Esophagus muscularis mucosa (tissue), 4 donors: ENCODE measurements around the gene ASCL1.

Experiments
- EP300 ChIP-seq: sonication (generic); formaldehyde crosslinking; IDR thresholded peaks from one replicate; pipeline ENCODE4 v1.6.1; 2017; ENCODE audit warnings: antibody characterized with exemption
- POLR2AphosphoS5 ChIP-seq, 2 donors: sonication (generic); formaldehyde crosslinking; IDR thresholded peaks; one replicate each; pipeline ENCODE4 v1.6.1; 2017; ENCODE audit warnings: antibody characterized with exemption in 2 of 2
- TF ChIP-seq, protein P1 (sequence below), 3 experiments: fragments of 200-600 bp in 2 of 3; fragments of 450-650 bp in 1 of 3; sonication (generic) in 2 of 3; IDR thresholded peaks; one replicate each; pipeline ENCODE4 v1.5.1; 2017 to 2019; ENCODE audit warnings: antibody characterized with exemption in 3 of 3, mild to moderate bottlenecking in 2 of 3, moderate library complexity in 1 of 3

DNA sequence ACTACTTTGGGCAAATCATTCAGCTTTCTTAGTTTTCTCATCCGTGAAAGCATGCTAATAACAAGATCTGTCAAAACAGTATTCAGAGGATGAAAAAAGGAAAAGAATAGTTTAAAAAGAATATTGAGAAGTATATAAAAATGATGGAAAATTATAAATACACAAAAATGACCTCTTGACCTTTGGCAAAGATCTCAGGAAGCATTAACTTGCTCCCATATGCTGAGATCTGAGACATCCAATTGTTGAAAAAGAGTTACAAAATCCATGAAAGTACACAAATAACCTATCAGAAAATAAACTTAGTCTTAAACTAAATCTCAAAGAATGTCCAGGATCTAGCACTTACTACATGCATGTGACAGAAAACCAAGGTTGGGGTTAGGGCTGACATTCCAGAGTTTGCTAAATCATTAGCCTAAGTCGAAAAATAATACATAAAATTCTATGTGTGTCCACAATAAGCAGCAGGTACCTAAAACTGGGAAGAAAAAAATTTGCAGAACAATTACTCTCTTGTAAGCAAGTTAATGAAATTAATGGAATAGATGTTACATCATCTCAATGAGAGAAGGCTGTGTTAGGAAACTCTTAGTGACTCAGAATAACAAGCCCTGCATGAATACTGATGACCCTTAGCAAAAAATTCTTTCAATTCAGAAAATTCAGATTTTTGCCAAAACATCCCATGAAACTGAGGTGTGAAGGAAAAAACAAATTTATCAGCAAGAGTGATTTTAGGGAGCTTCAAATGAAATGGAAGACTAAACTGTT is 43.8 kb upstream of the ASCL1 start:
- TF ChIP-seq, protein P1, sequence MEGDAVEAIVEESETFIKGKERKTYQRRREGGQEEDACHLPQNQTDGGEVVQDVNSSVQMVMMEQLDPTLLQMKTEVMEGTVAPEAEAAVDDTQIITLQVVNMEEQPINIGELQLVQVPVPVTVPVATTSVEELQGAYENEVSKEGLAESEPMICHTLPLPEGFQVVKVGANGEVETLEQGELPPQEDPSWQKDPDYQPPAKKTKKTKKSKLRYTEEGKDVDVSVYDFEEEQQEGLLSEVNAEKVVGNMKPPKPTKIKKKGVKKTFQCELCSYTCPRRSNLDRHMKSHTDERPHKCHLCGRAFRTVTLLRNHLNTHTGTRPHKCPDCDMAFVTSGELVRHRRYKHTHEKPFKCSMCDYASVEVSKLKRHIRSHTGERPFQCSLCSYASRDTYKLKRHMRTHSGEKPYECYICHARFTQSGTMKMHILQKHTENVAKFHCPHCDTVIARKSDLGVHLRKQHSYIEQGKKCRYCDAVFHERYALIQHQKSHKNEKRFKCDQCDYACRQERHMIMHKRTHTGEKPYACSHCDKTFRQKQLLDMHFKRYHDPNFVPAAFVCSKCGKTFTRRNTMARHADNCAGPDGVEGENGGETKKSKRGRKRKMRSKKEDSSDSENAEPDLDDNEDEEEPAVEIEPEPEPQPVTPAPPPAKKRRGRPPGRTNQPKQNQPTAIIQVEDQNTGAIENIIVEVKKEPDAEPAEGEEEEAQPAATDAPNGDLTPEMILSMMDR (IDR thresholded peaks at IDR 0.05) = no peak
- no peak for TF ChIP-seq POLR2AphosphoS5 (IDR thresholded peaks at IDR 0.05)
- TF ChIP-seq EP300 = no peak
